Breast epithelium (tissue), 3 donors: ENCODE data around the gene UQCRHL.

Experiments
- POLR2A ChIP-seq: fragments of 450-650 bp; IDR thresholded peaks from one replicate; pipeline ENCODE4 v1.6.1; 2016; ENCODE audit warnings: antibody characterized with exemption, mild to moderate bottlenecking, moderate library complexity
- TF ChIP-seq, protein P1 (sequence below), 3 donors: fragments of 450-650 bp; IDR thresholded peaks; one replicate each; pipeline ENCODE4 v1.5.1; 2016 to 2017; ENCODE audit warnings: antibody characterized with exemption in 3 of 3, mild to moderate bottlenecking in 3 of 3, moderate library complexity in 3 of 3

DNA sequence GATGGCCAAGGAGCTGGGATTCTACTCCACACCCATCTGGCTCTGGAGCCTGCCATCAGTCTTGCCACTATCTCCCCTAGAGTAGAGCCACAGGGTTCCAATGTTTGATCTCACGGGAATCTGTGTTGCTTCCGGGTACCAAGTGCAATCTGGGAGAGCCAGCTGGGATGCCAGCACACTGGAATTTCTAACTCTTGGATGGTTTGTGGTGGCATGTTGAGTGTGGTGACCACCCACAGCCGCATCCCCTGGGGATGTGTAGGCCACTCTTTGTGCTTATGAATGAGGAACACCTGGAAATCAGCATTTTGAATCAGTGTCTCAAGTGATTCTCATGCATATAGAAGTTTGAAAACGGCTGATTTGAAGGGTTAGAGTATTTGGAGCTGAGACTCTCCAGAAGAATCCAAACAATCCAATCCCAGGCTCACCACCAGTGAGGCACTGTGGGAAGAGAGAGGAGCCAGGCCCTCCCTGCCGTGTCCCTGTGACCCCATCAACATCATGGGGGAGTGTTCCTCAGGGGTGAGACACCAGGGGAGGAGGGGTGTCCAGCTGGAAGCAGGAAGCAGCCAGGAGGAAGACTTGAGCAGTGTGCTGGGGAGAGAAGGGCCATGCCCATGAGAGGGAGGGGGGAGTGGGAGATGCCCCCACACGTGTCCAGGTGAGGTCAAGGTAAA is 35.5 kb downstream of the UQCRHL start:
- no peak for TF ChIP-seq POLR2A
- TF ChIP-seq, protein P1, sequence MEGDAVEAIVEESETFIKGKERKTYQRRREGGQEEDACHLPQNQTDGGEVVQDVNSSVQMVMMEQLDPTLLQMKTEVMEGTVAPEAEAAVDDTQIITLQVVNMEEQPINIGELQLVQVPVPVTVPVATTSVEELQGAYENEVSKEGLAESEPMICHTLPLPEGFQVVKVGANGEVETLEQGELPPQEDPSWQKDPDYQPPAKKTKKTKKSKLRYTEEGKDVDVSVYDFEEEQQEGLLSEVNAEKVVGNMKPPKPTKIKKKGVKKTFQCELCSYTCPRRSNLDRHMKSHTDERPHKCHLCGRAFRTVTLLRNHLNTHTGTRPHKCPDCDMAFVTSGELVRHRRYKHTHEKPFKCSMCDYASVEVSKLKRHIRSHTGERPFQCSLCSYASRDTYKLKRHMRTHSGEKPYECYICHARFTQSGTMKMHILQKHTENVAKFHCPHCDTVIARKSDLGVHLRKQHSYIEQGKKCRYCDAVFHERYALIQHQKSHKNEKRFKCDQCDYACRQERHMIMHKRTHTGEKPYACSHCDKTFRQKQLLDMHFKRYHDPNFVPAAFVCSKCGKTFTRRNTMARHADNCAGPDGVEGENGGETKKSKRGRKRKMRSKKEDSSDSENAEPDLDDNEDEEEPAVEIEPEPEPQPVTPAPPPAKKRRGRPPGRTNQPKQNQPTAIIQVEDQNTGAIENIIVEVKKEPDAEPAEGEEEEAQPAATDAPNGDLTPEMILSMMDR (IDR thresholded peaks at IDR 0.05): no peak
